T-helper 1 cell treated with Interleukin-12 subunit alpha and Interleukin-12 subunit beta and Interleukin-4 antibody, amounts not matched to agents 30 μg/mL and 1 μg/mL, for 36 hours (primary cell): Measurements from ENCODE around the gene NKG7.

Source experiments
- H3K27ac Mint-ChIP-seq: one replicate; pipeline ENCODE4 v1.8.0; 2021; ENCODE audit warnings: mild to moderate bottlenecking, mixed read lengths
- H3K27me3 Mint-ChIP-seq: one replicate; pipeline ENCODE4 v1.8.0; 2021; ENCODE audit warnings: low read depth, mixed read lengths
- H3K36me3 Mint-ChIP-seq: one replicate; pipeline ENCODE4 v1.8.0; 2021; ENCODE audit warnings: low read depth, mixed read lengths
- H3K4me1 Mint-ChIP-seq: one replicate; pipeline ENCODE4 v1.8.0; 2021; ENCODE audit warnings: low read depth, mixed read lengths
- H3K4me3 Mint-ChIP-seq: one replicate; pipeline ENCODE4 v1.8.0; 2021; ENCODE audit warnings: mild to moderate bottlenecking, moderate library complexity, mixed read lengths
- H3K9me3 Mint-ChIP-seq: one replicate; pipeline ENCODE4 v1.8.0; 2021; ENCODE audit warnings: mixed read lengths

NKG7 gene

GRCh38 chr19:51372021-51372648, 319 bp downstream of the NKG7 start:
- H3K27me3 Mint-ChIP-seq: no peaks in the 10 kb centered on the region
- peak overlapping the region; percentile 94 for H3K27ac Mint-ChIP-seq
- H3K4me1 Mint-ChIP-seq: peaks cover 72% of the 10 kb centered on the region
- peaks cover 10% of the 10 kb centered on the region for H3K36me3 Mint-ChIP-seq
- peaks cover 12% of the 10 kb centered on the region for H3K9me3 Mint-ChIP-seq
- peak overlapping the region; percentile 83 for H3K4me3 Mint-ChIP-seq

GRCh38 chr19:51371186-51371690, 1.2 kb downstream of the NKG7 start:
- Mint-ChIP-seq H3K4me1 (peaks cover 71% of the 10 kb centered on the region), H3K27me3 (no peaks in the 10 kb centered on the region), H3K27ac (peak overlapping the region; percentile 94), H3K36me3 (peaks cover 10% of the 10 kb centered on the region), H3K4me3 (peak overlapping the region; percentile 83), H3K9me3 (peaks cover 12% of the 10 kb centered on the region)

GRCh38 chr19:51370230-51370629, 2.2 kb downstream of the NKG7 start:
- Mint-ChIP-seq H3K4me1 (peaks cover 68% of the 10 kb centered on the region), H3K4me3 (peak overlapping the region; percentile 83), H3K36me3 (peaks cover 10% of the 10 kb centered on the region), H3K9me3 (peaks cover 12% of the 10 kb centered on the region), H3K27ac (peak overlapping the region; percentile 94), H3K27me3 (no peaks in the 10 kb centered on the region)

GRCh38 chr19:51368366-51369282, 3.8 kb downstream of the NKG7 start, which contains the start of gene CLDND2:
Gene CLDND2, minus strand, starts transcription at chr19:51369003. Its CDS starts 426 bp downstream, at chr19:51368577.
- H3K27me3 Mint-ChIP-seq: no peaks in the 10 kb centered on the region
- H3K27ac Mint-ChIP-seq: peak within 1 kb of the TSS; percentile 98

GRCh38 chr19:51367565-51368365, 4.7 kb downstream of the NKG7 start:
- Mint-ChIP-seq H3K9me3 (no peaks in the 10 kb centered on the region), H3K27me3 (no peaks in the 10 kb centered on the region), H3K4me3 (peak overlapping the region; percentile 100), H3K36me3 (peaks cover 3% of the 10 kb centered on the region), H3K4me1 (peaks cover 65% of the 10 kb centered on the region), H3K27ac (peak overlapping the region; percentile 98)

More at GRCh38 chr19:51368366-51369282, 3.8 kb downstream of the NKG7 start, which contains the start of gene CLDND2:
- H3K4me3 Mint-ChIP-seq: peak within 1 kb of the TSS; percentile 100
- H3K9me3 Mint-ChIP-seq: peaks cover 3% of the 10 kb centered on the region
- H3K36me3 Mint-ChIP-seq: peaks cover 3% of the 10 kb centered on the region
- H3K4me1 Mint-ChIP-seq: peaks cover 68% of the 10 kb centered on the region

- H3K4me1 Mint-ChIP-seq: peaks cover 64% of the 10 kb centered on the region
- H3K36me3 Mint-ChIP-seq: peaks cover 3% of the 10 kb centered on the region
- no peaks in the 10 kb centered on the region for H3K9me3 Mint-ChIP-seq
- H3K4me3 Mint-ChIP-seq: peak overlapping the region; percentile 100
- peak overlapping the region; percentile 98 for H3K27ac Mint-ChIP-seq
- H3K27me3 Mint-ChIP-seq: no peaks in the 10 kb centered on the region
Measured at GRCh38 chr19:51367255-51367564, 5.2 kb downstream of the NKG7 start.

- Mint-ChIP-seq H3K36me3 (peaks cover 3% of the 10 kb centered on the region), H3K9me3 (no peaks in the 10 kb centered on the region), H3K4me3 (peak overlapping the region; percentile 100), H3K27me3 (no peaks in the 10 kb centered on the region), H3K27ac (peak overlapping the region; percentile 98), H3K4me1 (peaks cover 61% of the 10 kb centered on the region)
Measured at GRCh38 chr19:51366389-51367254, 5.8 kb downstream of the NKG7 start.

- H3K27ac Mint-ChIP-seq: peak within 1 kb of the TSS; percentile 98
- H3K9me3 Mint-ChIP-seq: no peaks in the 10 kb centered on the region
- H3K4me1 Mint-ChIP-seq: peaks cover 55% of the 10 kb centered on the region
- no peaks in the 10 kb centered on the region for H3K27me3 Mint-ChIP-seq
- H3K36me3 Mint-ChIP-seq: peaks cover 3% of the 10 kb centered on the region
- peak within 1 kb of the TSS; percentile 100 for H3K4me3 Mint-ChIP-seq
Measured at GRCh38 chr19:51365965-51366388, 6.5 kb downstream of the NKG7 start, which contains the start of gene ETFB. Gene ETFB, minus strand, starts transcription at chr19:51366388. Its CDS starts 62 bp downstream, at chr19:51366326.

GRCh38 chr19:51365211-51365964, 7.1 kb downstream of the NKG7 start:
- H3K4me3 Mint-ChIP-seq: peak overlapping the region; percentile 100
- no peaks in the 10 kb centered on the region for H3K9me3 Mint-ChIP-seq
- H3K27me3 Mint-ChIP-seq: no peaks in the 10 kb centered on the region
- H3K36me3 Mint-ChIP-seq: peaks cover 3% of the 10 kb centered on the region
- H3K27ac Mint-ChIP-seq: peak overlapping the region; percentile 98
- peaks cover 49% of the 10 kb centered on the region for H3K4me1 Mint-ChIP-seq

- peaks cover 45% of the 10 kb centered on the region for H3K4me1 Mint-ChIP-seq
- H3K27ac Mint-ChIP-seq: peak overlapping the region; percentile 34
Measured at GRCh38 chr19:51364200-51365106, 8.0 kb downstream of the NKG7 start.

GRCh38 chr19:51361239-51361638, 11.2 kb downstream of the NKG7 start:
- Mint-ChIP-seq H3K27ac (no peak overlapping the region), H3K4me3 (no peak overlapping the region), H3K9me3 (no peaks in the 10 kb centered on the region), H3K27me3 (no peaks in the 10 kb centered on the region), H3K36me3 (no peaks in the 10 kb centered on the region), H3K4me1 (peaks cover 31% of the 10 kb centered on the region)

More at GRCh38 chr19:51364200-51365106, 8.0 kb downstream of the NKG7 start:
- no peaks in the 10 kb centered on the region for H3K36me3 Mint-ChIP-seq
- H3K4me3 Mint-ChIP-seq: peak overlapping the region; percentile 66
- no peaks in the 10 kb centered on the region for H3K9me3 Mint-ChIP-seq
- no peaks in the 10 kb centered on the region for H3K27me3 Mint-ChIP-seq

- H3K4me3 Mint-ChIP-seq: no peak overlapping the region
- no peak overlapping the region for H3K27ac Mint-ChIP-seq
- no peaks in the 10 kb centered on the region for H3K36me3 Mint-ChIP-seq
- H3K4me1 Mint-ChIP-seq: peaks cover 26% of the 10 kb centered on the region
- no peaks in the 10 kb centered on the region for H3K27me3 Mint-ChIP-seq
- no peaks in the 10 kb centered on the region for H3K9me3 Mint-ChIP-seq
Measured at GRCh38 chr19:51359294-51359693, 13.2 kb downstream of the NKG7 start.
